Measurements from ENCODE around the gene ING3. TPM values are rescaled to one million over a fixed set of nuclear protein-coding genes. Genes with fewer than 3 reads are reported as not detected.

Gene ING3
- total and polyA plus RNA-seq, 4 experiments from 2014 or later: 24.1 to 32.2 (median 28.1) TPM

DNA sequence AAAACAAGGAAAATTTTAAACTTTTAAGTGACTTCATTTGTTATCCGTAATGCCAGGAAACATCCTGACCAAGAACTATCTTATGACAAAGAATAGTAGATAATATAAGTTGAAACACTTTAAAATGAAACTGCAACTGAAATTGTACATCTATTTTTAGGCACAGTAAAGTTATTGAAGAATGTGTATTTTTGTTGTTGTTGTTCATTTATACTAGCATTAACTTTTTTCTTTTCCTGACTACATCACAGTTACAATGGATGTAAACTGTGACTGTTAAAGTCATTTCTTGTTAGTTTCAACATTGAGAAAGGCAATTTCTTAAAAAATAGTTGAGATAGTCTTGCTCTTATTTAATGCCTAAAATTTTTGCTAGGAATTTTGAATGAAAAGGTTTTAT lies 40.6 kb downstream of the ING3 start:
- Histone ChIP-seq H3K4me3 (ENCODE audit: low read length in 2 of 2) (no peak overlapping the region), H3K9me3 (ENCODE audit: control insufficient read depth in 1 of 2, low read length in 2 of 2) (no peaks in the 10 kb centered on the region), H3K27ac (ENCODE audit: low read depth, low read length) (no peak overlapping the region), H3K36me3 (ENCODE audit: insufficient read depth, low read length) (no peaks in the 10 kb centered on the region), H3K4me1 (ENCODE audit: insufficient read depth, low read length) (peaks cover 21% of the 10 kb centered on the region), H3K27me3 (ENCODE audit: insufficient read depth, low read length) (peaks cover 39% of the 10 kb centered on the region)
- no peaks in the 10 kb centered on the region for H3K9me3 Mint-ChIP-seq
- peaks cover 31 to 36% of the 10 kb centered on the region in 2 donors for H3K27me3 Mint-ChIP-seq
- intact Hi-C loops (cut with micrococcal nuclease): no loop called here
- POLR2A ChIA-PET (ENCODE audit: partially characterized antibody): no interaction called here
- H3K27ac Mint-ChIP-seq: no peak overlapping the region
- DNase-seq: no peak
- H3K4me1 Mint-ChIP-seq: peaks cover 15 to 26% (median 23%) of the 10 kb centered on the region in 4 donors
- H3K4me3 Mint-ChIP-seq: no peak overlapping the region
- CTCF ChIA-PET (ENCODE audit: partially characterized antibody): interaction anchor here (5.6 to 5.9 kb wide), 2 partner anchors 91 to 117 kb away, joined by 43 to 101 read pairs; no protein-coding TSS in a partner anchor
- H3K36me3 Mint-ChIP-seq: no peaks in the 10 kb centered on the region

DNA sequence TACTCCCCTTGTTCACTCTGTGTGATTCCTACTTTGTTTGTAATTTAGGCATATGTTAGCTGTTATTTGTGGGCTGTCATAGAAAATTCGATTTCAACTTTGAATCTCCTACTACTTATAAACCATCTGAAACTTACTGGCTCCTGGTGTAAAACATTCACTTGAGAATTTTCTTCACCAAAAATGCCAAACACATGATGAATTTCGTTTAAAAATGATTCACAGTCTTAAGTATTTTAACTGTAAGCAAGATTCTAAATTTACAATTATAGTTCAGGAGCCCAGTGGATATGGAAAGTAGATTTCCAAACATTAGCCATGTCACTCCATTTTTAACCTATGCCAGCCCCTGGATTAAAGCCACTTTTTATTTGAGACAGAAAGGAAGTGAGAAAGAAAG lies 41.0 kb downstream of the ING3 start:
- H3K36me3 Mint-ChIP-seq: no peaks in the 10 kb centered on the region
- no peaks in the 10 kb centered on the region for H3K36me3 ChIP-seq (ENCODE audit: insufficient read depth, low read length)
- H3K27me3 ChIP-seq (ENCODE audit: insufficient read depth, low read length): peaks cover 39% of the 10 kb centered on the region
- peaks cover 32 to 33% of the 10 kb centered on the region in 2 donors for H3K27me3 Mint-ChIP-seq
- H3K4me3 Mint-ChIP-seq: no peak overlapping the region
- ChIA-PET CTCF (ENCODE audit: partially characterized antibody) (interaction anchor here (5.9 kb wide), 1 partner anchor 116 kb away, joined by 43 read pairs; no protein-coding TSS in a partner anchor), POLR2A (ENCODE audit: partially characterized antibody) (no interaction called here)
- DNase-seq: no peak
- intact Hi-C loops (cut with micrococcal nuclease): no loop called here
- peaks cover 19 to 30% (median 26%) of the 10 kb centered on the region in 4 donors for H3K4me1 Mint-ChIP-seq
- no peak overlapping the region for H3K27ac ChIP-seq (ENCODE audit: low read depth, low read length)
- H3K27ac Mint-ChIP-seq: no peak overlapping the region
- H3K9me3 ChIP-seq (ENCODE audit: control insufficient read depth in 1 of 2, low read length in 2 of 2): no peaks in the 10 kb centered on the region
- H3K9me3 Mint-ChIP-seq: no peaks in the 10 kb centered on the region
- no peak overlapping the region for H3K4me3 ChIP-seq (ENCODE audit: low read length in 2 of 2)
- H3K4me1 ChIP-seq (ENCODE audit: insufficient read depth, low read length): peaks cover 25% of the 10 kb centered on the region

DNA sequence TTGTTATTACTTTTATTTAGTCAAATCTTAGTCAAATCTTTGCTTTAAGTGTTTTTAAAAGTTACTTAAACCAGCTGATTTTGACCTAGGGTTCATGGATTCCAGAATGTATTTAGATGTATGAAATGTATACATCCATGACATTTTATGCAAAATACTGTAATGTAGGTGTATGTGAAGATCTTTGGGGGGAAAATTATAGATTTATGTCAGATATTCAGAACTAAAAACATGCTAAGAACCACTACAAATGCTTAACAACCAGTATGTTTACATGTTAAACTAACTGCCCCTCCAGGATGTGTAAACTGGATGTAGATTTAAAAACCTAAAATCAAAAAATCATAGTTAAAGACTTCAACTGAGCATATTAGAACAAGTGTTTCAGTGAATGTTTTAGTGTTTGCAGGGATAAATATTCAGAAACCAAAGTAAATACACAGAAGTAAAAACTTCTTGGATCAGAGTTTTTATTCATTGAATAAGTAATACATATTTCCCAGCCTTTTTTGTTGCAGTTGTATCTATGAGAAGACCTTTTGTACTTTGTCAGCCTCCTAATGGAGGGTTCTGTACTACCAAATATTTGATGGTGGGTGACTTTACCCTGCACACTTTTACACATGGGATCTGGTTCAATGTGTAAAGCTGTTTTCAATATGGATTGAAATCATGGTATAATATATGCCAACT lies 41.8 kb downstream of the ING3 start:
- Histone ChIP-seq H3K36me3 (ENCODE audit: insufficient read depth, low read length) (no peaks in the 10 kb centered on the region), H3K4me1 (ENCODE audit: insufficient read depth, low read length) (peaks cover 29% of the 10 kb centered on the region), H3K4me3 (ENCODE audit: low read length in 2 of 2) (no peak overlapping the region), H3K9me3 (ENCODE audit: control insufficient read depth in 1 of 2, low read length in 2 of 2) (no peaks in the 10 kb centered on the region), H3K27ac (ENCODE audit: low read depth, low read length) (no peak overlapping the region), H3K27me3 (ENCODE audit: insufficient read depth, low read length) (peaks cover 39% of the 10 kb centered on the region)
- no peak overlapping the region for H3K4me3 Mint-ChIP-seq
- POLR2A ChIA-PET (ENCODE audit: partially characterized antibody): no interaction called here
- H3K4me1 Mint-ChIP-seq: peaks cover 22 to 34% (median 31%) of the 10 kb centered on the region in 4 donors
- peaks cover 31% of the 10 kb centered on the region in 2 donors for H3K27me3 Mint-ChIP-seq
- CTCF ChIA-PET (ENCODE audit: partially characterized antibody): no interaction called here
- DNase-seq: no peak
- intact Hi-C loops (cut with micrococcal nuclease): no loop called here
- no peaks in the 10 kb centered on the region for H3K36me3 Mint-ChIP-seq
- H3K27ac Mint-ChIP-seq: no peak overlapping the region
- no peaks in the 10 kb centered on the region for H3K9me3 Mint-ChIP-seq

DNA sequence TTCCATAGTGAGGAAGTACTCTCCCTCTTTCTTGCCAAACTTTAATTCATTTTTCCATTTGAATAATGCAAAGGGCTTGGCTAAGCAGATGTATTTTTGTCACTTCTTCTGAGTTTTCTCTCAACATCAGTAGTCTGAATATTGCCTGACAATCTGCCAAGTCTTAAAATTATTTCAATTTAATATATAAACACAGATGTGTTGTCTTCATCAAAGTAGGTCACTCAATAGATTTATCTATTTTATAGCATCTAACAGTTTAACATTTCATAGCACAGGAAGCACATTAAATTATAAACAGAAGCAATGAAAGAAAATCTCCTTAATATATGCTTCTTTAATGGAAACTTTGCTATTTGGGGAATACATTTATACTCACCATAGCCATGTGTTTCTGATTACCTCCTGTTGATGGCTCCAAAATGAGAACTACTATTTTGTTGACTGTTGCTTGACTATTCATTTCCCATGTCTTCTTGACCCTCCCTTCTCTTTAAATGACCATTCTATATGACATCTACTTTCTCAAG lies 42.5 kb downstream of the ING3 start:
- no peak overlapping the region for H3K4me3 Mint-ChIP-seq
- POLR2A ChIA-PET (ENCODE audit: partially characterized antibody): no interaction called here

DNA sequence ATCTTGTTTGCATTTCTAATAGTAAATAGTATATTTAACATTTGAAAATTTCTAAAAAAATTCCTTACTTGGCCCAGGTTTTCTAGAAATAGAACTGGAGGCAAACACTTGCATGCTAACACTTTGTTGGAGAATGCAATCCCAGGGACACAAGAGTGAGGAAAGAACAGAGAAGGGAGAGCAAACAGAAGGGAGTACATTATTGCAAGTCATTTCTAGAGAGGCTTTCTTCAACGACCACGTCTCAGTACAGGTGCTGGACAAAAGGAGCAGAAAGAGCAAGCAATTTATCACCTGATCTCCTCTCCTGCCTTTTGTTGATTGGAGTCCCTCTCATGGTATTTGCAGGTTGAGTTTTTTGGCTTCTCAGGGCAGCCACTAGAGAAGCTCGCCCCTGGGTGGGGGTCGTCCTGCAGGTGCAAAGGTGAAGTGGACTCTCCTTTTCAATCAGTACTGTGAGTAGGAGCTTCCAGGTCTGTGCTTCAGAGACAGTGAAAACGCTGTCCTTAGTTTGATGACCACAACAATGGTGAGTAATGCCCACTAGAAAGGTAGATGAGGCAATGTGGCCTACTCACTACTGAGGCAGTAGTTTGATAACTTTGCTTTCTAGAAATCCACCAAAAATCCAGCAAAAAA lies 43.1 kb downstream of the ING3 start:
- no peak overlapping the region for H3K4me3 Mint-ChIP-seq
- Histone ChIP-seq H3K4me3 (ENCODE audit: low read length in 2 of 2) (no peak overlapping the region), H3K9me3 (ENCODE audit: control insufficient read depth in 1 of 2, low read length in 2 of 2) (no peaks in the 10 kb centered on the region), H3K27me3 (ENCODE audit: insufficient read depth, low read length) (peaks cover 30% of the 10 kb centered on the region), H3K4me1 (ENCODE audit: insufficient read depth, low read length) (peaks cover 19% of the 10 kb centered on the region), H3K27ac (ENCODE audit: low read depth, low read length) (no peak overlapping the region), H3K36me3 (ENCODE audit: insufficient read depth, low read length) (no peaks in the 10 kb centered on the region)
- H3K9me3 Mint-ChIP-seq: no peaks in the 10 kb centered on the region
- intact Hi-C loops (cut with micrococcal nuclease): no loop called here
- no peaks in the 10 kb centered on the region for H3K36me3 Mint-ChIP-seq
- peaks cover 20% of the 10 kb centered on the region in 2 donors for H3K27me3 Mint-ChIP-seq
- peaks cover 13 to 24% (median 20%) of the 10 kb centered on the region in 4 donors for H3K4me1 Mint-ChIP-seq
- ChIA-PET CTCF (ENCODE audit: partially characterized antibody) (no interaction called here), POLR2A (ENCODE audit: partially characterized antibody) (no interaction called here)
- H3K27ac Mint-ChIP-seq: no peak overlapping the region
- DNase-seq: no peak

More for the DNA sequence above, 42.5 kb downstream of the ING3 start:
- H3K9me3 ChIP-seq (ENCODE audit: control insufficient read depth in 1 of 2, low read length in 2 of 2): no peaks in the 10 kb centered on the region
- CTCF ChIA-PET (ENCODE audit: partially characterized antibody): no interaction called here
- H3K4me1 ChIP-seq (ENCODE audit: insufficient read depth, low read length): peaks cover 25% of the 10 kb centered on the region
- H3K4me3 ChIP-seq (ENCODE audit: low read length in 2 of 2): no peak overlapping the region
- peaks cover 18 to 29% (median 26%) of the 10 kb centered on the region in 4 donors for H3K4me1 Mint-ChIP-seq
- no peaks in the 10 kb centered on the region for H3K36me3 ChIP-seq (ENCODE audit: insufficient read depth, low read length)
- intact Hi-C loops (cut with micrococcal nuclease): no loop called here
- H3K9me3 Mint-ChIP-seq: no peaks in the 10 kb centered on the region
- H3K27me3 Mint-ChIP-seq: peaks cover 25% of the 10 kb centered on the region in 2 donors
- peaks cover 36% of the 10 kb centered on the region for H3K27me3 ChIP-seq (ENCODE audit: insufficient read depth, low read length)
- no peak overlapping the region for H3K27ac ChIP-seq (ENCODE audit: low read depth, low read length)
- no peaks in the 10 kb centered on the region for H3K36me3 Mint-ChIP-seq
- DNase-seq: no peak
- no peak overlapping the region for H3K27ac Mint-ChIP-seq

DNA sequence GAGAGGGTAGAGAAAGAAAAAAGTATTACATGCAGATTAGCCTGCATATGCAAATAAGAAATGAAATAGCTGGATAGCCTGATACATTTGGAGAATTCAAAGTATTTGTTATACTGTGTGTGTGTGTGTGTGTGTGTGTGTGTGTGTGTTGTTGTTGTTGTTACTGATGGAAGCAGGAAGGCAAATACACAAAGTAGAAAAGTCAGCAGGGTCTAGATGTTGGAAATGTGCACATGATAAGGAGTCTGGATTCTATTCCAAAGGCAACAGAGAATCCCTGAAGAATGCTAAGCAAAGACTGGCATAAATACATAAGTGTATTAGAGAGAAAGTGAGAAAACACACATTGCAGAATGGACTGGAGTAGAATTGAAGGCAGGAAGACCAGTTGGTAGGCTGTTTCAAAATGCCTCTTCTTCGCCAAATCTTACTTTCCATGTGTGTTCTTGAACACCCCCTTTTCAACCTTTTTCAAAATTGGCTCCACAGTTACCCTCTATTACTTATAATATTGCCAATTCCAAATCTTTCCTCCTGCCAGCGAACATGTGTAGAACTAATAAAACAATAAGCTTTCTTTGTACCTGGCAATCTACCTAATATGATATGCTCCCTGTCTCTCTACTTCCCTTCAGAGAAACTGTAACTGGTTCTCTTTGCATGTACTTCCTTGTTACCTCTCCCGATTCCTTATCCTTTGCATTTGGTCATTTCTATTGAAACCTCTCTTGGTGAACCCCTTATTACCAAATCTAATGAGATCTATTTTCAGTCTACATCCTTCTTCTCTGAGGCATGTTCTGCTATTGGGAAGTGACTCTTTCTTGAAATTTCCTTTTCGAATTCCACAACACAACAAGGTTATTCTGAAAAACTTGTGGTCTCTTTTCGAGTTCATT lies 44.2 kb downstream of the ING3 start:
- peaks cover 9 to 17% (median 16%) of the 10 kb centered on the region in 4 donors for H3K4me1 Mint-ChIP-seq
- POLR2A ChIA-PET (ENCODE audit: partially characterized antibody): no interaction called here
- no peak for DNase-seq
- no peak overlapping the region for H3K27ac ChIP-seq (ENCODE audit: low read depth, low read length)
- intact Hi-C loops (cut with micrococcal nuclease): no loop called here
- H3K9me3 ChIP-seq (ENCODE audit: control insufficient read depth in 1 of 2, low read length in 2 of 2): no peaks in the 10 kb centered on the region
- no peak overlapping the region for H3K27ac Mint-ChIP-seq
- no peaks in the 10 kb centered on the region for H3K9me3 Mint-ChIP-seq
- peaks cover 19% of the 10 kb centered on the region for H3K27me3 ChIP-seq (ENCODE audit: insufficient read depth, low read length)
- no peaks in the 10 kb centered on the region for H3K36me3 ChIP-seq (ENCODE audit: insufficient read depth, low read length)
- no peaks in the 10 kb centered on the region for H3K36me3 Mint-ChIP-seq
- CTCF ChIA-PET (ENCODE audit: partially characterized antibody): interaction anchor here (3.1 kb wide), 1 partner anchor 8 kb away, joined by 20 read pairs; the partner anchor contains the start of gene CPED1
- H3K4me3 Mint-ChIP-seq: no peak overlapping the region
- H3K4me3 ChIP-seq (ENCODE audit: low read length in 2 of 2): no peak overlapping the region
- peaks cover 10 to 12% of the 10 kb centered on the region in 2 donors for H3K27me3 Mint-ChIP-seq
- H3K4me1 ChIP-seq (ENCODE audit: insufficient read depth, low read length): peaks cover 14% of the 10 kb centered on the region
